ENCODE results near the gene BCDIN3D. TPM values are rescaled to one million over a fixed set of nuclear protein-coding genes. Genes with fewer than 3 reads are reported as not detected.

Gene BCDIN3D
- total RNA-seq, 1 experiment from 2014 or later: 1.6 TPM

GRCh38 chr12:49871263-49871561 is 28.3 kb upstream of the BCDIN3D start:
- H3K4me3 Mint-ChIP-seq: no peak overlapping the region
- H3K4me1 Mint-ChIP-seq: peaks cover 9% of the 10 kb centered on the region
- no peak overlapping the region for H3K27ac Mint-ChIP-seq
- TF ChIP-seq ZNF263 (CRISPR knock-in tag; IDR thresholded peaks at IDR 0.05; ENCODE audit: low read depth) (no peak), HMGA2 (CRISPR knock-in tag; IDR thresholded peaks at IDR 0.05) (no peak), NFE2L1 (CRISPR knock-in tag; IDR thresholded peaks at IDR 0.05) (no peak), RORB (CRISPR knock-in tag; IDR thresholded peaks at IDR 0.05) (no peak), NR2C2 (CRISPR knock-in tag; IDR thresholded peaks at IDR 0.05) (no peak), ZBTB21 (CRISPR knock-in tag; IDR thresholded peaks at IDR 0.05; ENCODE audit: borderline replicate concordance) (no peak), NR3C1 (CRISPR knock-in tag; conservative IDR thresholded peaks at IDR 0.05; ENCODE audit: low read depth) (no peak), ZNF671 (CRISPR knock-in tag; IDR thresholded peaks at IDR 0.05) (no peak)
- TF ChIP-seq, protein P1, sequence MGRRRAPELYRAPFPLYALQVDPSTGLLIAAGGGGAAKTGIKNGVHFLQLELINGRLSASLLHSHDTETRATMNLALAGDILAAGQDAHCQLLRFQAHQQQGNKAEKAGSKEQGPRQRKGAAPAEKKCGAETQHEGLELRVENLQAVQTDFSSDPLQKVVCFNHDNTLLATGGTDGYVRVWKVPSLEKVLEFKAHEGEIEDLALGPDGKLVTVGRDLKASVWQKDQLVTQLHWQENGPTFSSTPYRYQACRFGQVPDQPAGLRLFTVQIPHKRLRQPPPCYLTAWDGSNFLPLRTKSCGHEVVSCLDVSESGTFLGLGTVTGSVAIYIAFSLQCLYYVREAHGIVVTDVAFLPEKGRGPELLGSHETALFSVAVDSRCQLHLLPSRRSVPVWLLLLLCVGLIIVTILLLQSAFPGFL (CRISPR knock-in tag; IDR thresholded peaks at IDR 0.05; ENCODE audit: borderline replicate concordance): no peak
- POLR2A ChIA-PET: no interaction called here
- DNase-seq (ENCODE audit: low spot score) (no peak), ATAC-seq (no peak)
- CTCF ChIA-PET: interaction anchor here (0.7 to 9.5 kb wide), 3 partner anchors 23 to 96 kb away, joined by 4 to 99 read pairs (median 71); no protein-coding TSS in a partner anchor
- no peaks in the 10 kb centered on the region for H3K9me3 Mint-ChIP-seq
- H3K27me3 Mint-ChIP-seq (ENCODE audit: low read depth): peaks cover 4% of the 10 kb centered on the region; the same call in 1 of the 2 replicates
- no peaks in the 10 kb centered on the region for H3K36me3 Mint-ChIP-seq

- H3K36me3 Mint-ChIP-seq: no peaks in the 10 kb centered on the region
- no peak for ATAC-seq
- no peaks in the 10 kb centered on the region for H3K9me3 Mint-ChIP-seq
- no peak overlapping the region for H3K4me3 Mint-ChIP-seq
- ChIA-PET CTCF (interaction anchor here (0.7 to 9.5 kb wide), 4 partner anchors 24 to 96 kb away, joined by 4 to 99 read pairs (median 39); no protein-coding TSS in a partner anchor), POLR2A (no interaction called here)
- DNase-seq (ENCODE audit: low spot score): no peak
- H3K4me1 Mint-ChIP-seq: peaks cover 9% of the 10 kb centered on the region
- H3K27ac Mint-ChIP-seq: no peak overlapping the region
- H3K27me3 Mint-ChIP-seq (ENCODE audit: low read depth): peaks cover 9% of the 10 kb centered on the region
- TF ChIP-seq JUN (CRISPR knock-in tag; IDR thresholded peaks at IDR 0.05) (no peak), ZNF219 (CRISPR knock-in tag; IDR thresholded peaks at IDR 0.05; ENCODE audit: borderline replicate concordance) (no peak)
Observed at GRCh38 chr12:49870501-49871262, 27.8 kb upstream of the BCDIN3D start.

DNA sequence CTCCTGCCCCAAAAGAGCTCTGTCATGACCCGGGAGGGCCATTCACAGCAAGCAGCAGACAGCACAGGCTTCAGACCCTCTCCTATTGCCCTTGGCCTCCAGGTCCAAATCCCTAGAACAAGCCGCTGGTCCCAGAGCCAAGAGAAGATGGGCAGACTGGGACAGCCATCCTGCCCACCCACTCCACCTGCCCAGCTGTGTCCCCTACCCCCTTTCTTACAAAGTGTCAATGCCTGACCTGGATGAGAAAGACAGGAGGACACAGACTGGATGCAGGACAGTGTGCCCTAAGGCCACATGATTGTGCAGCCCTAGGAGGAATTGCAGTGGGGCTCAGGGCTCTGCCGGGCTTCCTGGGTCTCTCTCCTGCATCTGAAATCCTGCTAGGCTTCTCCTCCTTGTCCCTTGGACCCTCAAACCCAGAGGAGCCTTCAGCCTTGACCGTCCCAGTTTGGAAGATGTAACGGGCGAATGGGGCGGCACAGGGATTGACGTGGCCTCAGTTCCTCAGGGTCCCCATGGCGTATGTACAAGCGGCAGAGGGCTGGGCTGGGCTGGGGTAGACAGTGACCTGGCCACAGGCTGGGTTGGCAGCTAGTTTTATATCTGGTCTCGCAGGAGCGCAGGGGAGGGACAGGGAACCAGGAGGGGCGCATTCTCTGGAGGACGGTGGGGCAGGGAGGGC is 27.1 kb upstream of the BCDIN3D start:
- Mint-ChIP-seq H3K9me3 (no peaks in the 10 kb centered on the region), H3K27me3 (ENCODE audit: low read depth) (peaks cover 10% of the 10 kb centered on the region), H3K27ac (no peak overlapping the region), H3K4me1 (peaks cover 9% of the 10 kb centered on the region), H3K4me3 (no peak overlapping the region), H3K36me3 (no peaks in the 10 kb centered on the region)
- no peak for DNase-seq (ENCODE audit: low spot score)
- ATAC-seq: no peak
- CTCF ChIA-PET: interaction anchor here (0.6 to 9.5 kb wide), 5 partner anchors 73 to 200 kb away, joined by 3 to 99 read pairs (median 7); no protein-coding TSS in a partner anchor
- POLR2A ChIA-PET: interaction anchor here (0.5 kb wide), 1 partner anchor 311 kb away, joined by 4 read pairs; no protein-coding TSS in a partner anchor
- TF ChIP-seq ZNF416 (CRISPR knock-in tag; IDR thresholded peaks at IDR 0.05) (no peak), IRF2 (CRISPR knock-in tag; IDR thresholded peaks at IDR 0.05; ENCODE audit: borderline replicate concordance, low read depth) (no peak), NFYB (CRISPR knock-in tag; conservative IDR thresholded peaks at IDR 0.05; ENCODE audit: low read depth) (no peak), TCF7 (CRISPR knock-in tag; IDR thresholded peaks at IDR 0.05; ENCODE audit: low read depth) (no peak), MAX (CRISPR knock-in tag; IDR thresholded peaks at IDR 0.05) (no peak)
- TF ChIP-seq, protein P1 (CRISPR knock-in tag; IDR thresholded peaks at IDR 0.05; ENCODE audit: borderline replicate concordance): no peak

Data from WTC11 (cell line).